DOHH2 (cell line): ENCODE measurements around the gene SLC9A9.

Experiments used
- CTCF ChIP-seq: fragments of 200-600 bp; sonication (generic); IDR thresholded peaks from one replicate; pipeline ENCODE4 v1.5.1; 2014; ENCODE audit warnings: antibody characterized with exemption, mild to moderate bottlenecking, low read depth, low read length; ENCODE audit not compliant: poor library complexity, severe bottlenecking
- EZH2phosphoT487 ChIP-seq: fragments of 200-600 bp; sonication (generic); IDR thresholded peaks from 2 replicates; pipeline ENCODE4 v1.6.1; 2017; ENCODE audit warnings: borderline replicate concordance, mild to moderate bottlenecking, antibody characterized with exemption, low read length, moderate library complexity, mixed read lengths

DNA sequence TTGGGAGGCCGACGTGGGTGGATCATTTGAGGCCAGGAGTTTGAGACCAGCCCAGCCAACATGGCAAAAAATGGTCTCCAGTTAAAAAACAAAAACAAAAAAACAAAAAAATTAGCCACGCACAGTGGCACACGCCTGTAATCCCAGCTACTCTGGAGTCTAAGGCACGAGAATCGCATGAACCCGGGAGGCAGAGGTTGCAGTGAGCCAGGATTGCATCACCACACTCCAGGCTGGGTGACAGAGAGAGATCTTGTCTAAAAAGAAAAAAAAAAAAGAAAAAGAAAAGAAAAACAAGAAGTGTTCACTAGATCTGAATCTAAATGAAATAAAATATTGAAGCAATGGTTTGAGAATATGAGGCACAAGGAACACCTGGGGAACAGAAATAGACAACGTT lies 36.7 kb downstream of the SLC9A9 start:
- TF ChIP-seq CTCF (no peak), EZH2phosphoT487 (no peak)
